KOPT-K1 (cell line): Measurements from ENCODE around the gene CCDC60.

Experiments
- H3K27ac ChIP-seq: fragments of 200-600 bp; sonication (generic); 2 replicates; pipeline ENCODE4 v1.5.1; 2016; ENCODE audit warnings: antibody characterized with exemption, mild to moderate bottlenecking, low read depth, low read length; ENCODE audit not compliant: poor library complexity, severe bottlenecking
- H3K36me3 ChIP-seq: fragments of 200-600 bp; sonication (generic); 2 replicates; pipeline ENCODE4 v1.5.1; 2017; ENCODE audit warnings: antibody characterized with exemption, mild to moderate bottlenecking, low read length, moderate library complexity; ENCODE audit not compliant: insufficient read depth
- H3K9me3 ChIP-seq: fragments of 200-600 bp; sonication (generic); 2 replicates; pipeline ENCODE4 v1.5.1; 2017; ENCODE audit warnings: antibody characterized with exemption, low read length, mild to moderate bottlenecking; ENCODE audit not compliant: insufficient read depth, poor library complexity, severe bottlenecking

Gene CCDC60

GRCh38 chr12:119463211-119463926, 128.8 kb downstream of the CCDC60 start:
- Histone ChIP-seq H3K27ac (no peak overlapping the region), H3K36me3 (no peaks in the 10 kb centered on the region), H3K9me3 (peaks cover 10% of the 10 kb centered on the region)

GRCh38 chr12:119468296-119468695, 133.8 kb downstream of the CCDC60 start:
- Histone ChIP-seq H3K36me3 (no peaks in the 10 kb centered on the region), H3K27ac (no peak overlapping the region), H3K9me3 (no peaks in the 10 kb centered on the region)

GRCh38 chr12:119475650-119476049, 141.1 kb downstream of the CCDC60 start:
- Histone ChIP-seq H3K9me3 (no peaks in the 10 kb centered on the region), H3K36me3 (no peaks in the 10 kb centered on the region), H3K27ac (no peak overlapping the region)

GRCh38 chr12:119476951-119477350, 142.4 kb downstream of the CCDC60 start:
- H3K9me3 ChIP-seq, result no peaks in the 10 kb centered on the region
- no peak overlapping the region for H3K27ac ChIP-seq
- H3K36me3 ChIP-seq, result no peaks in the 10 kb centered on the region

- H3K36me3 ChIP-seq, result no peaks in the 10 kb centered on the region
- H3K9me3 ChIP-seq, result no peaks in the 10 kb centered on the region
- no peak overlapping the region for H3K27ac ChIP-seq
Measured at GRCh38 chr12:119479121-119479561, 144.6 kb downstream of the CCDC60 start.

GRCh38 chr12:119480551-119480950, 146.0 kb downstream of the CCDC60 start:
- H3K9me3 ChIP-seq, result no peaks in the 10 kb centered on the region
- H3K36me3 ChIP-seq, result no peaks in the 10 kb centered on the region
- H3K27ac ChIP-seq, result no peak overlapping the region

- Histone ChIP-seq H3K9me3 (no peaks in the 10 kb centered on the region), H3K36me3 (no peaks in the 10 kb centered on the region), H3K27ac (no peak overlapping the region)
Measured at GRCh38 chr12:119486599-119487154, 152.1 kb downstream of the CCDC60 start.

GRCh38 chr12:119491814-119492213, 157.3 kb downstream of the CCDC60 start:
- Histone ChIP-seq H3K36me3 (no peaks in the 10 kb centered on the region), H3K27ac (no peak overlapping the region), H3K9me3 (no peaks in the 10 kb centered on the region)

- H3K9me3 ChIP-seq, result no peaks in the 10 kb centered on the region
- no peak overlapping the region for H3K27ac ChIP-seq
- H3K36me3 ChIP-seq, result no peaks in the 10 kb centered on the region
Measured at GRCh38 chr12:119500209-119500608, 165.7 kb downstream of the CCDC60 start.

- no peak overlapping the region for H3K27ac ChIP-seq
- no peaks in the 10 kb centered on the region for H3K9me3 ChIP-seq
- no peaks in the 10 kb centered on the region for H3K36me3 ChIP-seq
Measured at GRCh38 chr12:119501052-119501451, 166.5 kb downstream of the CCDC60 start.

- no peak overlapping the region for H3K27ac ChIP-seq
- H3K9me3 ChIP-seq, result no peaks in the 10 kb centered on the region
- no peaks in the 10 kb centered on the region for H3K36me3 ChIP-seq
Measured at GRCh38 chr12:119505001-119505400, 170.5 kb downstream of the CCDC60 start.

- Histone ChIP-seq H3K27ac (no peak overlapping the region), H3K9me3 (no peaks in the 10 kb centered on the region), H3K36me3 (no peaks in the 10 kb centered on the region)
Measured at GRCh38 chr12:119512772-119513497, 178.4 kb downstream of the CCDC60 start.

- Histone ChIP-seq H3K27ac (no peak overlapping the region), H3K9me3 (no peaks in the 10 kb centered on the region), H3K36me3 (no peaks in the 10 kb centered on the region)
Measured at GRCh38 chr12:119528241-119528640, 193.7 kb downstream of the CCDC60 start.

GRCh38 chr12:119540476-119540875, 205.9 kb downstream of the CCDC60 start:
- Histone ChIP-seq H3K27ac (no peak overlapping the region), H3K36me3 (no peaks in the 10 kb centered on the region), H3K9me3 (no peaks in the 10 kb centered on the region)

GRCh38 chr12:119544765-119545625, 210.5 kb downstream of the CCDC60 start:
- Histone ChIP-seq H3K36me3 (no peaks in the 10 kb centered on the region), H3K9me3 (no peaks in the 10 kb centered on the region), H3K27ac (no peak overlapping the region)
